GM23338 (cell line): Measurements from ENCODE around the gene TAL2. TPM values are rescaled to one million over a fixed set of nuclear protein-coding genes. Genes with fewer than 3 reads are reported as not detected.

Source experiments
- ATAC-seq: fragments of 200-7000 bp; cut with Tn5 transposase; 3 replicates; pipeline ENCODE4 v1.9.1; 2020
- DNase-seq: peaks from one replicate; pipeline ENCODE4 v3.0.0-alpha.2; 2015; ENCODE audit warnings: low spot score
- H2AFZ ChIP-seq: fragments of 200-600 bp; sonication (generic); 2 replicates; pipeline ENCODE4 v1.8.0; 2016; ENCODE audit warnings: antibody characterized with exemption, mild to moderate bottlenecking, moderate library complexity
- H3F3A ChIP-seq: fragments of 200-600 bp; sonication (generic); replicated peaks from 2 replicates; pipeline ENCODE4 v1.8.0; 2017; ENCODE audit warnings: antibody characterized with exemption, mixed run types, low read depth
- H3K27ac ChIP-seq: fragments of 200-600 bp; sonication (generic); 2 replicates; pipeline ENCODE4 v1.6.1; 2016; ENCODE audit warnings: low read depth
- H3K27me3 ChIP-seq: fragments of 200-600 bp; sonication (generic); 2 replicates; pipeline ENCODE4 v1.8.0; 2016; ENCODE audit warnings: mild to moderate bottlenecking, mixed run types, moderate library complexity; ENCODE audit not compliant: insufficient read depth
- H3K36me3 ChIP-seq: fragments of 200-600 bp; sonication (generic); 2 replicates; pipeline ENCODE4 v1.8.0; 2016; ENCODE audit warnings: mild to moderate bottlenecking; ENCODE audit not compliant: insufficient read depth
- H3K4me1 ChIP-seq: fragments of 200-600 bp; sonication (generic); 2 replicates; pipeline ENCODE4 v1.8.0; 2016; ENCODE audit warnings: mild to moderate bottlenecking, moderate library complexity; ENCODE audit not compliant: insufficient read depth
- H3K4me2 ChIP-seq: fragments of 200-600 bp; sonication (generic); 2 replicates; pipeline ENCODE4 v1.7.1; 2017; ENCODE audit warnings: mixed run types
- H3K4me3 ChIP-seq: fragments of 200-600 bp; sonication (generic); 2 replicates; pipeline ENCODE4 v1.6.1; 2016; ENCODE audit warnings: mixed run types
- H3K79me2 ChIP-seq: fragments of 200-600 bp; sonication (generic); replicated peaks from 2 replicates; pipeline ENCODE4 v1.8.0; 2017; ENCODE audit warnings: mild to moderate bottlenecking; ENCODE audit not compliant: insufficient read depth
- H3K9me2 ChIP-seq: fragments of 200-600 bp; sonication (generic); 2 replicates; pipeline ENCODE4 v1.8.0; 2017; ENCODE audit not compliant: insufficient read depth
- H4K20me1 ChIP-seq: fragments of 200-600 bp; sonication (generic); replicated peaks from 2 replicates; pipeline ENCODE4 v1.8.0; 2017; ENCODE audit warnings: mild to moderate bottlenecking; ENCODE audit not compliant: insufficient read depth
- H3K27ac Mint-ChIP-seq: 2 replicates; pipeline ENCODE4 v1.8.0; 2020; ENCODE audit warnings: inconsistent platforms, mild to moderate bottlenecking, moderate library complexity, mixed read lengths
- H3K27me3 Mint-ChIP-seq: 3 replicates; pipeline ENCODE4 v1.8.0; 2022; ENCODE audit warnings: low read depth, mild to moderate bottlenecking, moderate library complexity, mixed read lengths, inconsistent platforms; ENCODE audit not compliant: insufficient read depth, poor library complexity
- H3K36me3 Mint-ChIP-seq: 3 replicates; pipeline ENCODE4 v1.8.0; 2021; ENCODE audit warnings: low read depth, mild to moderate bottlenecking, inconsistent platforms, moderate library complexity, mixed read lengths
- H3K4me1 Mint-ChIP-seq: 3 replicates; pipeline ENCODE4 v1.8.0; 2020; ENCODE audit warnings: mild to moderate bottlenecking, inconsistent platforms, mixed read lengths
- H3K4me3 Mint-ChIP-seq: 3 replicates; pipeline ENCODE4 v1.8.0; 2021; ENCODE audit warnings: moderate library complexity, mild to moderate bottlenecking, inconsistent platforms, mixed read lengths
- H3K9me3 Mint-ChIP-seq: 3 replicates; pipeline ENCODE4 v1.8.0; 2020; ENCODE audit warnings: moderate library complexity, mild to moderate bottlenecking, inconsistent platforms, mixed read lengths
- CREB1 ChIP-seq: fragments of 250-450 bp; sonication (Bioruptor Pico); IDR thresholded peaks from 2 replicates; pipeline ENCODE4 v1.5.0; 2020; ENCODE audit warnings: low read depth, mild to moderate bottlenecking, moderate library complexity
- EZH2 ChIP-seq: fragments of 200-600 bp; sonication (generic); IDR thresholded peaks from one replicate; pipeline ENCODE4 v1.8.0; 2017; ENCODE audit warnings: antibody characterized with exemption, mild to moderate bottlenecking, low read depth; ENCODE audit not compliant: unreplicated experiment
- EZH2phosphoT487 ChIP-seq: fragments of 200-600 bp; sonication (generic); IDR thresholded peaks from one replicate; pipeline ENCODE4 v1.8.1; 2018; ENCODE audit warnings: antibody characterized with exemption; ENCODE audit not compliant: unreplicated experiment
- JUNB ChIP-seq: IDR thresholded peaks from one replicate; pipeline ENCODE4 v1.6.1; 2016; ENCODE audit warnings: antibody characterized with exemption; ENCODE audit not compliant: unreplicated experiment
- NANOG ChIP-seq: IDR thresholded peaks from 2 replicates; pipeline ENCODE4 v1.6.1; 2016; ENCODE audit warnings: antibody characterized with exemption, borderline replicate concordance
- STAT1 ChIP-seq: IDR thresholded peaks from one replicate; pipeline ENCODE4 v1.6.1; 2016; ENCODE audit warnings: antibody characterized with exemption; ENCODE audit not compliant: unreplicated experiment
- ZNF114 ChIP-seq: fragments of 250-450 bp; sonication (Bioruptor Pico); IDR thresholded peaks from 2 replicates; pipeline ENCODE4 v1.5.0; 2020; ENCODE audit warnings: mild to moderate bottlenecking, moderate library complexity
- ZNF331 ChIP-seq: fragments of 250-450 bp; sonication (Bioruptor Pico); IDR thresholded peaks from 2 replicates; pipeline ENCODE4 v1.5.0; 2020; ENCODE audit warnings: low read depth, mild to moderate bottlenecking, moderate library complexity
- polyA plus RNA-seq: library from polyadenylated mRNA; unstranded; fragments of >200 nt; fragmentation: Nextera tagmentation; extraction: Ambion mirVana; gene quantifications from 2 replicates; pipeline ENCODE4 v1.2.1, GENCODE V29; 2016
- total RNA-seq: library from RNA; depleted of rRNA; stranded (reverse); fragments of >200 nt; shearing (Covaris generic); gene quantifications from 2 replicates; pipeline ENCODE4 v1.2.3, GENCODE V29; 2014
- TF ChIP-seq, protein P1 (sequence below), 2 experiments: fragments of 200-600 bp in 1 of 2; sonication (generic) in 1 of 2; conservative IDR thresholded peaks; 2 replicates each; pipeline versions ENCODE4 v1.5.1 to v1.6.1; 2016 to 2017; ENCODE audit warnings: antibody characterized with exemption in 2 of 2, low read depth in 2 of 2, mild to moderate bottlenecking in 2 of 2, moderate library complexity in 1 of 2
- TF ChIP-seq, protein P2 (sequence below): IDR thresholded peaks from one replicate; pipeline ENCODE4 v1.6.1; 2018; ENCODE audit warnings: antibody characterized with exemption; ENCODE audit not compliant: unreplicated experiment
- TF ChIP-seq, protein P3 (sequence below): IDR thresholded peaks from 2 replicates; pipeline ENCODE4 v1.6.1; 2016; ENCODE audit warnings: antibody characterized with exemption

Gene TAL2
- total and polyA plus RNA-seq, 2 experiments from 2014 or later = 0.79 TPM; not detected in 1

DNA sequence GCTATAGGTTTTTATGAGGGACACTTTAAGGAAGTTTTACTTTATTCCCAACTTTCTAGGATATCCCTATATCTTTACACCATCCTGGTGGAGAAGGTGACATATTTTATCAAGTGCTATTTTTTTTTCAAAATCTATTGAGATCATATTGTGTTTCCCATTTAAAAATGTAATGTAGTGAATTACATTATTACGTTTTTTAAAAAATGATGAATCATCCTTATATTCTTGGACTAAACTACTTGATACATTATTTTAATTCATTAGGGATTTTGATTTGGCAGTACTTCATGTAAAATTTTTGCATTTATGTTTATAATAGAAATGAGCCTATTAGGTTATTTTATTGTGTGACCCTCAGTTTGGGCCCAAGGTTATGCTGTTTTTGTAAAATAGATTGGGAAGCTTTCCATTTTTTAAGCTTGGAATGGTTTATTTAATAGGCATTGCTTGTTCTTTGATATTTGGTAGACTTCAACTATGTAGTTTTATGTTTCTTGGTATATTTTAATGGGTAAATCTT, 36.2 kb downstream of the TAL2 start:
- Histone ChIP-seq H3F3A (no peaks in the 10 kb centered on the region), H3K4me1 (peaks cover 6% of the 10 kb centered on the region), H3K9me2 (no peaks in the 10 kb centered on the region), H3K27ac (no peak overlapping the region), H2AFZ (no peak overlapping the region), H3K4me2 (no peak overlapping the region), H3K4me3 (no peak overlapping the region), H4K20me1 (no peaks in the 10 kb centered on the region; the same call in 1 of the 2 replicates), H3K27me3 (peaks cover 26% of the 10 kb centered on the region), H3K36me3 (no peaks in the 10 kb centered on the region), H3K79me2 (peaks cover 10% of the 10 kb centered on the region)
- Mint-ChIP-seq H3K36me3 (no peaks in the 10 kb centered on the region), H3K27ac (no peak overlapping the region), H3K27me3 (peaks cover 18% of the 10 kb centered on the region), H3K9me3 (no peaks in the 10 kb centered on the region), H3K4me1 (peaks cover 6% of the 10 kb centered on the region; the same call in 2 of the 3 replicates), H3K4me3 (no peak overlapping the region)
- TF ChIP-seq JUNB = no peak
- TF ChIP-seq, protein P1, sequence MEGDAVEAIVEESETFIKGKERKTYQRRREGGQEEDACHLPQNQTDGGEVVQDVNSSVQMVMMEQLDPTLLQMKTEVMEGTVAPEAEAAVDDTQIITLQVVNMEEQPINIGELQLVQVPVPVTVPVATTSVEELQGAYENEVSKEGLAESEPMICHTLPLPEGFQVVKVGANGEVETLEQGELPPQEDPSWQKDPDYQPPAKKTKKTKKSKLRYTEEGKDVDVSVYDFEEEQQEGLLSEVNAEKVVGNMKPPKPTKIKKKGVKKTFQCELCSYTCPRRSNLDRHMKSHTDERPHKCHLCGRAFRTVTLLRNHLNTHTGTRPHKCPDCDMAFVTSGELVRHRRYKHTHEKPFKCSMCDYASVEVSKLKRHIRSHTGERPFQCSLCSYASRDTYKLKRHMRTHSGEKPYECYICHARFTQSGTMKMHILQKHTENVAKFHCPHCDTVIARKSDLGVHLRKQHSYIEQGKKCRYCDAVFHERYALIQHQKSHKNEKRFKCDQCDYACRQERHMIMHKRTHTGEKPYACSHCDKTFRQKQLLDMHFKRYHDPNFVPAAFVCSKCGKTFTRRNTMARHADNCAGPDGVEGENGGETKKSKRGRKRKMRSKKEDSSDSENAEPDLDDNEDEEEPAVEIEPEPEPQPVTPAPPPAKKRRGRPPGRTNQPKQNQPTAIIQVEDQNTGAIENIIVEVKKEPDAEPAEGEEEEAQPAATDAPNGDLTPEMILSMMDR (conservative IDR thresholded peaks at IDR 0.05; ENCODE audit: low read depth in 2 of 2) = no peak
- TF ChIP-seq, protein P2, sequence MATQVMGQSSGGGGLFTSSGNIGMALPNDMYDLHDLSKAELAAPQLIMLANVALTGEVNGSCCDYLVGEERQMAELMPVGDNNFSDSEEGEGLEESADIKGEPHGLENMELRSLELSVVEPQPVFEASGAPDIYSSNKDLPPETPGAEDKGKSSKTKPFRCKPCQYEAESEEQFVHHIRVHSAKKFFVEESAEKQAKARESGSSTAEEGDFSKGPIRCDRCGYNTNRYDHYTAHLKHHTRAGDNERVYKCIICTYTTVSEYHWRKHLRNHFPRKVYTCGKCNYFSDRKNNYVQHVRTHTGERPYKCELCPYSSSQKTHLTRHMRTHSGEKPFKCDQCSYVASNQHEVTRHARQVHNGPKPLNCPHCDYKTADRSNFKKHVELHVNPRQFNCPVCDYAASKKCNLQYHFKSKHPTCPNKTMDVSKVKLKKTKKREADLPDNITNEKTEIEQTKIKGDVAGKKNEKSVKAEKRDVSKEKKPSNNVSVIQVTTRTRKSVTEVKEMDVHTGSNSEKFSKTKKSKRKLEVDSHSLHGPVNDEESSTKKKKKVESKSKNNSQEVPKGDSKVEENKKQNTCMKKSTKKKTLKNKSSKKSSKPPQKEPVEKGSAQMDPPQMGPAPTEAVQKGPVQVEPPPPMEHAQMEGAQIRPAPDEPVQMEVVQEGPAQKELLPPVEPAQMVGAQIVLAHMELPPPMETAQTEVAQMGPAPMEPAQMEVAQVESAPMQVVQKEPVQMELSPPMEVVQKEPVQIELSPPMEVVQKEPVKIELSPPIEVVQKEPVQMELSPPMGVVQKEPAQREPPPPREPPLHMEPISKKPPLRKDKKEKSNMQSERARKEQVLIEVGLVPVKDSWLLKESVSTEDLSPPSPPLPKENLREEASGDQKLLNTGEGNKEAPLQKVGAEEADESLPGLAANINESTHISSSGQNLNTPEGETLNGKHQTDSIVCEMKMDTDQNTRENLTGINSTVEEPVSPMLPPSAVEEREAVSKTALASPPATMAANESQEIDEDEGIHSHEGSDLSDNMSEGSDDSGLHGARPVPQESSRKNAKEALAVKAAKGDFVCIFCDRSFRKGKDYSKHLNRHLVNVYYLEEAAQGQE = no peak
- TF ChIP-seq, protein P3, sequence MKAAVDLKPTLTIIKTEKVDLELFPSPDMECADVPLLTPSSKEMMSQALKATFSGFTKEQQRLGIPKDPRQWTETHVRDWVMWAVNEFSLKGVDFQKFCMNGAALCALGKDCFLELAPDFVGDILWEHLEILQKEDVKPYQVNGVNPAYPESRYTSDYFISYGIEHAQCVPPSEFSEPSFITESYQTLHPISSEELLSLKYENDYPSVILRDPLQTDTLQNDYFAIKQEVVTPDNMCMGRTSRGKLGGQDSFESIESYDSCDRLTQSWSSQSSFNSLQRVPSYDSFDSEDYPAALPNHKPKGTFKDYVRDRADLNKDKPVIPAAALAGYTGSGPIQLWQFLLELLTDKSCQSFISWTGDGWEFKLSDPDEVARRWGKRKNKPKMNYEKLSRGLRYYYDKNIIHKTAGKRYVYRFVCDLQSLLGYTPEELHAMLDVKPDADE = no peak
- TF ChIP-seq STAT1 = no peak
- TF ChIP-seq NANOG = no peak
- no peak for TF ChIP-seq EZH2
- TF ChIP-seq EZH2phosphoT487 = no peak
- no peak for TF ChIP-seq ZNF114 (CRISPR knock-in tag)
- no peak for TF ChIP-seq CREB1 (CRISPR knock-in tag)
- TF ChIP-seq ZNF331 = no peak
- DNase-seq (no peak), ATAC-seq (no peak)
